Caco-2 (cell line): Measurements from ENCODE around the gene OR2V1. TPM values are rescaled to one million over a fixed set of nuclear protein-coding genes. Genes with fewer than 3 reads are reported as not detected.

ENCODE experiments used
- BruUV-seq: library from RNA; stranded (reverse); fragments of 400-500 nt; replicated peaks from 2 replicates; lab custom pipeline; 2021; lab: Mats Ljungman, UMichigan
- CTCF ChIA-PET: fragments of 300-600 bp; sonication (Branson Sonifier 250); formaldehyde crosslinking; loops from one replicate; lab custom pipeline; 2022; ENCODE audit warnings: antibody characterized with exemption; lab: Charles Lee
- POLR2A ChIA-PET: fragments of 300-600 bp; sonication (Branson Sonifier 250); formaldehyde crosslinking; loops from one replicate; lab custom pipeline; 2022; ENCODE audit warnings: antibody characterized with exemption; lab: Charles Lee
- DNase-seq, 2 experiments: peaks; one replicate each; pipeline versions ENCODE4 v3.0.0 to v3.0.0-alpha.2; 2020 to 2022
- H3K27me3 ChIP-seq: replicated peaks from 2 replicates; pipeline ENCODE4 v1.6.0; 2011; ENCODE audit warnings: low read length; ENCODE audit not compliant: control insufficient read depth, insufficient read depth
- H3K36me3 ChIP-seq: 2 replicates; pipeline ENCODE4 v1.5.1; 2011; ENCODE audit warnings: low read length; ENCODE audit not compliant: control insufficient read depth, insufficient read depth
- H3K4me1 ChIP-seq: fragments of 250-450 bp; sonication (Bioruptor Pico); 2 replicates; pipeline ENCODE4 v1.5.1; 2020; ENCODE audit warnings: mild to moderate bottlenecking
- H3K4me3 ChIP-seq: 2 replicates; pipeline ENCODE4 v1.5.1; 2011; ENCODE audit warnings: low read depth, mild to moderate bottlenecking, control low read depth, low read length
- H3K9me3 ChIP-seq: fragments of 250-450 bp; sonication (Bioruptor Pico); 2 replicates; pipeline ENCODE4 v1.5.1; 2020; ENCODE audit warnings: mild to moderate bottlenecking, moderate library complexity
- H3K27ac Mint-ChIP-seq: one replicate; pipeline ENCODE4 v1.8.0; 2022; ENCODE audit warnings: mixed read lengths; ENCODE audit not compliant: unreplicated experiment
- H3K27me3 Mint-ChIP-seq: one replicate; pipeline ENCODE4 v1.8.0; 2022; ENCODE audit warnings: mixed read lengths; ENCODE audit not compliant: insufficient read depth, unreplicated experiment
- H3K36me3 Mint-ChIP-seq: one replicate; pipeline ENCODE4 v1.8.0; 2022; ENCODE audit warnings: mild to moderate bottlenecking, mixed read lengths; ENCODE audit not compliant: insufficient read depth, unreplicated experiment
- H3K4me1 Mint-ChIP-seq: one replicate; pipeline ENCODE4 v1.8.0; 2022; ENCODE audit warnings: low read depth, mixed read lengths; ENCODE audit not compliant: unreplicated experiment
- H3K4me3 Mint-ChIP-seq: one replicate; pipeline ENCODE4 v1.8.0; 2022; ENCODE audit warnings: mild to moderate bottlenecking, moderate library complexity, mixed read lengths; ENCODE audit not compliant: unreplicated experiment
- H3K9me3 Mint-ChIP-seq: one replicate; pipeline ENCODE4 v1.8.0; 2022; ENCODE audit warnings: mixed read lengths; ENCODE audit not compliant: unreplicated experiment
- CTCF ChIP-seq, 2 experiments: fragments of 200-600 bp in 1 of 2; IDR thresholded peaks; 1 replicate in 1 of 2; 2 replicates in 1 of 2; pipeline versions ENCODE4 v1.5.1 to v1.8.0; 2011 to 2022; ENCODE audit warnings: antibody characterized with exemption in 1 of 2, control low read depth in 1 of 2, inconsistent platforms in 1 of 2, low read depth in 1 of 2, low read length in 1 of 2, mild to moderate bottlenecking in 1 of 2, moderate library complexity in 1 of 2; ENCODE audit not compliant: insufficient read depth in 1 of 2, severe bottlenecking in 1 of 2, unreplicated experiment in 1 of 2
- intact Hi-C: fragments of 100-400 bp; cut with micrococcal nuclease; formaldehyde crosslinking; loops from one replicate; pipeline ENCODE4 v1.10.0; 2022; ENCODE audit not compliant: unreplicated experiment
- total RNA-seq: library from RNA; stranded (reverse); gene quantifications from 2 replicates; pipeline ENCODE4 v1.2.3, GENCODE V29; 2022

OR2V1 gene
- total RNA-seq, 1 experiment from 2014 or later = not detected

GRCh38 chr5:181160152-181160754 is 29.3 kb upstream of the OR2V1 start:
- TSS peak; percentile 71 for BruUV-seq
- peak overlapping the region; percentile 56 for H3K27ac Mint-ChIP-seq

GRCh38 chr5:181159286-181160151 is 28.6 kb upstream of the OR2V1 start:
- peaks cover 11% of the 10 kb centered on the region for H3K4me1 ChIP-seq
- peaks cover 3% of the 10 kb centered on the region for H3K27me3 Mint-ChIP-seq
- peak; percentile 92 to 93 for TF ChIP-seq CTCF (IDR thresholded peaks at IDR 0.05; ENCODE audit: insufficient read depth in 1 of 2, low read depth in 1 of 2, low read length in 1 of 2, severe bottlenecking in 1 of 2, unreplicated experiment in 1 of 2)
- H3K4me3 Mint-ChIP-seq = peak overlapping the region; percentile 22
- peak overlapping the region; percentile 70 for H3K27ac Mint-ChIP-seq
- POLR2A ChIA-PET = no interaction called here
- peaks cover 7% of the 10 kb centered on the region for H3K4me1 Mint-ChIP-seq
- peak; percentile 89 to 93 for DNase-seq
- intact Hi-C loops = loop anchor here (1.0 to 10.0 kb wide), 4 partner anchors 14 to 375 kb away; no protein-coding TSS in a partner anchor
- no peaks in the 10 kb centered on the region for H3K9me3 ChIP-seq
- no peaks in the 10 kb centered on the region for H3K36me3 ChIP-seq
- CTCF ChIA-PET = interaction anchor here (0.6 to 1.6 kb wide), 2 partner anchors 25 to 101 kb away, joined by 3 to 6 read pairs; partner anchors contain the start of gene TRIM52
- H3K4me3 ChIP-seq = no peak overlapping the region
- H3K36me3 Mint-ChIP-seq = peaks cover 4% of the 10 kb centered on the region
- no peaks in the 10 kb centered on the region for H3K27me3 ChIP-seq
- H3K9me3 Mint-ChIP-seq = no peaks in the 10 kb centered on the region
- no TSS peak for BruUV-seq

More at GRCh38 chr5:181160152-181160754, 29.3 kb upstream of the OR2V1 start:
- Mint-ChIP-seq H3K36me3 (peaks cover 4% of the 10 kb centered on the region), H3K4me3 (peak overlapping the region; percentile 61), H3K4me1 (peaks cover 7% of the 10 kb centered on the region), H3K9me3 (no peaks in the 10 kb centered on the region), H3K27me3 (peaks cover 3% of the 10 kb centered on the region)
- TF ChIP-seq CTCF (IDR thresholded peaks at IDR 0.05; ENCODE audit: insufficient read depth in 1 of 2, low read depth in 1 of 2, low read length in 1 of 2, severe bottlenecking in 1 of 2, unreplicated experiment in 1 of 2) = no peak
- H3K27me3 ChIP-seq = no peaks in the 10 kb centered on the region
- no peak overlapping the region for H3K4me3 ChIP-seq
- H3K36me3 ChIP-seq = no peaks in the 10 kb centered on the region
- no peaks in the 10 kb centered on the region for H3K9me3 ChIP-seq
- peaks cover 11% of the 10 kb centered on the region for H3K4me1 ChIP-seq
- peak; percentile 55 to 73 for DNase-seq
- ChIA-PET POLR2A (no interaction called here), CTCF (interaction anchor here (0.6 kb wide), 1 partner anchor 100 kb away, joined by 3 read pairs; the partner anchor contains the start of gene TRIM52)
- intact Hi-C loops = no loop called here

GRCh38 chr5:181158869-181159268 is 27.9 kb upstream of the OR2V1 start:
- intact Hi-C loops = loop anchor here (1.0 to 10.0 kb wide), 4 partner anchors 14 to 374 kb away; no protein-coding TSS in a partner anchor
- CTCF ChIA-PET = interaction anchor here (1.6 kb wide), 1 partner anchor 26 kb away, joined by 6 read pairs; no protein-coding TSS in a partner anchor
- POLR2A ChIA-PET = no interaction called here
- BruUV-seq = no TSS peak
- Histone ChIP-seq H3K4me3 (no peak overlapping the region), H3K9me3 (no peaks in the 10 kb centered on the region), H3K27me3 (no peaks in the 10 kb centered on the region), H3K4me1 (peaks cover 11% of the 10 kb centered on the region), H3K36me3 (no peaks in the 10 kb centered on the region)
- Mint-ChIP-seq H3K4me1 (peaks cover 7% of the 10 kb centered on the region), H3K4me3 (peak overlapping the region; percentile 22), H3K36me3 (peaks cover 4% of the 10 kb centered on the region), H3K27ac (no peak overlapping the region), H3K9me3 (no peaks in the 10 kb centered on the region), H3K27me3 (peaks cover 3% of the 10 kb centered on the region)
- DNase-seq = no peak
- TF ChIP-seq CTCF (IDR thresholded peaks at IDR 0.05; ENCODE audit: insufficient read depth in 1 of 2, low read depth in 1 of 2, low read length in 1 of 2, severe bottlenecking in 1 of 2, unreplicated experiment in 1 of 2) = no peak
